ENCODE results near the gene DNAJC5G.

Gene DNAJC5G

DNA sequence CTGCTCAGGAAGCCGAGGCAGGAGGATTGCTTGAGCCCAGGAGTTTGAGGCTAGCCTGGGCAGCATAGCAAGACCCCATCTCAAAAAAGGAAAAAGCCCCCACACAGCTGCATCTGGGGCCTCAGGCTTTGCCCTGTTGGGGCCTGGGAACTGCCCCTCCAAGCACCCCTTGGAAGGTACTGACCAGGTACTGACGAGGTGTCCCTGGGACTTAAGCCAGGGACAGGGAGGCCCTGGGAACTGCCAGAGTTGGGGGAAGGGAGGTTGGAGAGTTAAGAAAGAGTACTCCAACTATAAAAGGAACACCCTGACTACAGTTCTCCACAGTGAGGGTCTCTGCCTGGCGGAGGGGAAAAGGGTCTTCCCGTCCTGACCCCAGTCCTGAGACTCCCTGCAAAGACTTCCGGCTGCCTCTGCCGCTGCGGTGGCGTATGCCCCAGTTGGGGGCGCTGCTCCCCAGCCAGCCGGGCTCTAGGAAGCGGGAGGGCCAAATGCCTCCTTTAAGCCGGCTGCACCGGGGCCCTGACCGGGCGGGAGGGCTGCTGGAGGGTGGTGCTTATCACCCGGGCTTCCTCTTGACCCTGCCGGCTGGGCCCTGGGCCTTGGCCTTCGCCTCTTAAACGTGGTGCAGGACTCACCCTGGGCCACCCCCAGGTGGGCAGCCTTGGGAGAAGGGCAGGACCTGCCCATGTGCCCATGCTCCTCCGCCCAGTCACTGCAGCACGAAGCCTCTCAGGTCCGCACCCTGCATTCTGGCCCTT, 25.2 kb upstream of the DNAJC5G start:
- Histone ChIP-seq H3K4me3 (ENCODE audit: low read depth in 1 of 2, low read length in 2 of 2) (no peak overlapping the region), H3K79me2 (ENCODE audit: insufficient read depth, low read length) (no peaks in the 10 kb centered on the region), H3K27ac (ENCODE audit: low read length) (no peak overlapping the region), H3K9ac (ENCODE audit: low read depth, low read length) (no peak overlapping the region), H3K27me3 (ENCODE audit: insufficient read depth, low read length, poor library complexity) (peaks cover 4% of the 10 kb centered on the region), H3K36me3 (ENCODE audit: insufficient read depth, low read length) (peaks cover under 1% of the 10 kb centered on the region; the same call in 1 of the 2 replicates), H3K4me2 (ENCODE audit: insufficient read depth, low read length) (no peak overlapping the region), H2AFZ (ENCODE audit: low read depth, low read length) (no peak overlapping the region), H3K4me1 (ENCODE audit: insufficient read depth, low read length) (no peaks in the 10 kb centered on the region), H4K20me1 (ENCODE audit: insufficient read depth, low read length) (no peaks in the 10 kb centered on the region), H3K9me3 (ENCODE audit: insufficient read depth, low read length, severe bottlenecking) (no peaks in the 10 kb centered on the region)
- no peak for ATAC-seq (ENCODE audit: insufficient read depth, low read depth)
- TF ChIP-seq EZH2 (IDR thresholded peaks at IDR 0.05; ENCODE audit: borderline replicate concordance, low read depth, low read length, severe bottlenecking), result no peak
- TF ChIP-seq, protein P1, sequence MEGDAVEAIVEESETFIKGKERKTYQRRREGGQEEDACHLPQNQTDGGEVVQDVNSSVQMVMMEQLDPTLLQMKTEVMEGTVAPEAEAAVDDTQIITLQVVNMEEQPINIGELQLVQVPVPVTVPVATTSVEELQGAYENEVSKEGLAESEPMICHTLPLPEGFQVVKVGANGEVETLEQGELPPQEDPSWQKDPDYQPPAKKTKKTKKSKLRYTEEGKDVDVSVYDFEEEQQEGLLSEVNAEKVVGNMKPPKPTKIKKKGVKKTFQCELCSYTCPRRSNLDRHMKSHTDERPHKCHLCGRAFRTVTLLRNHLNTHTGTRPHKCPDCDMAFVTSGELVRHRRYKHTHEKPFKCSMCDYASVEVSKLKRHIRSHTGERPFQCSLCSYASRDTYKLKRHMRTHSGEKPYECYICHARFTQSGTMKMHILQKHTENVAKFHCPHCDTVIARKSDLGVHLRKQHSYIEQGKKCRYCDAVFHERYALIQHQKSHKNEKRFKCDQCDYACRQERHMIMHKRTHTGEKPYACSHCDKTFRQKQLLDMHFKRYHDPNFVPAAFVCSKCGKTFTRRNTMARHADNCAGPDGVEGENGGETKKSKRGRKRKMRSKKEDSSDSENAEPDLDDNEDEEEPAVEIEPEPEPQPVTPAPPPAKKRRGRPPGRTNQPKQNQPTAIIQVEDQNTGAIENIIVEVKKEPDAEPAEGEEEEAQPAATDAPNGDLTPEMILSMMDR (IDR thresholded peaks at IDR 0.05; ENCODE audit: borderline replicate concordance, extremely low read depth, low read length, poor library complexity, severe bottlenecking), result peak; percentile 42
- no peak for DNase-seq

DNA sequence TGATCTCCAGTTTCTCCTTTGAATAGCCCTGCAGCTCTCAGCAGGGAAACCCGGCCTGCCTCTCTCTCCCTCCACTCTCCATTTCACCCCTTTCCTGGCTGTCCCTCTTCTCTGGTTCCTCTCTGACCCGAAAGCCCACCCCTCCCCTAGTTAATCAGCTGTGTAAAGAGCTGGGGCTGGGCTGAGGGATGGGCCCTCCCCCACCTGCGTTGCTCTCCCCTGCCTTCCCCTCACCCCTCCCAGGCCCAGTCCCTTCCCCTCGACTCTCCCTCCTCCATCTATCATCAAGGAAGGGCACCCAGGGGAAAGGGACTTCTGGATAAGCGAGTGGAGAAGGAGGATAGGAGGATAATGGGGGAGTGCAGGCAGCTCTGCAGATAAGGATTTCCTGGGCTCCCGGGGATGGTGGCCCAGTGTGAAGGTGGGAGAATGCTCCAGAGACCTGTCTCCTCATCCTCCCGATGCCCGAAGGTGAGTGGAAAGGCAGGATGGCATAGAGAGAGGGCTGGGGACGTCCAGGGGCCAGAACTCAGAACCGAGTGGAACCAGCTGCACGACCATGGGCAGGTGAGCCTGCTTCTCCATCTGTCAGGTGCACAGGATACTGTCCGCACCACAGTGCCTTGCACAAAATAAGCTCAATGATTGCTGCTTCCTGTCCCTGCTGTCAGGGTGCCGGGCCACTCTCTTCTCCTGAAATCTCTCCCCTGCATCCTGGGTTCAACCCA, 24.4 kb upstream of the DNAJC5G start:
- Histone ChIP-seq H3K9ac (ENCODE audit: low read depth, low read length) (no peak overlapping the region), H4K20me1 (ENCODE audit: insufficient read depth, low read length) (no peaks in the 10 kb centered on the region), H3K79me2 (ENCODE audit: insufficient read depth, low read length) (no peaks in the 10 kb centered on the region), H3K9me3 (ENCODE audit: insufficient read depth, low read length, severe bottlenecking) (no peaks in the 10 kb centered on the region), H3K27ac (ENCODE audit: low read length) (no peak overlapping the region), H3K4me3 (ENCODE audit: low read depth in 1 of 2, low read length in 2 of 2) (no peak overlapping the region), H3K4me1 (ENCODE audit: insufficient read depth, low read length) (no peaks in the 10 kb centered on the region), H3K27me3 (ENCODE audit: insufficient read depth, low read length, poor library complexity) (peaks cover 9% of the 10 kb centered on the region), H2AFZ (ENCODE audit: low read depth, low read length) (no peak overlapping the region), H3K36me3 (ENCODE audit: insufficient read depth, low read length) (no peaks in the 10 kb centered on the region), H3K4me2 (ENCODE audit: insufficient read depth, low read length) (no peak overlapping the region)
- ATAC-seq (ENCODE audit: insufficient read depth, low read depth) (no peak), DNase-seq (no peak)
- TF ChIP-seq, protein P1 (IDR thresholded peaks at IDR 0.05; ENCODE audit: borderline replicate concordance, extremely low read depth, low read length, poor library complexity, severe bottlenecking), result no peak

DNA sequence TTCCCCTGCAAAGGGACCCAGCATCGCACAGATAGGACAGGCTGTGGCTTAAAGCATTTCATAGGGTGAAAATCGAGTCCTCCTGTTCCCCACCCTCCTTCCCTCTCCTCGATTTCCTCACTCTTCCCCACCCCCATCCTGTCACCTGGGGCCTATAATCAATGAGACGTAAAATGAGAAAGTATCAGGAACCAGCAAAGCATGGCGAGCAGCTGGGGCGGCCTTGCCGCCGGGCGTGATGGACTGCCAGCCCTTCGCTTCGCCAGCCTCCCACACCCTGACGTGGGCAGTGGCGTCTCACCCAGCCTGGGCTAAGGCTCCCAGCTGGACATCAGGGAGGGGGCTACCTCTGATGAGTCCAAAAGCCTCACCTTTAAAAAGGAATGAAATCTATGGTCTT, 23.5 kb upstream of the DNAJC5G start:
- Histone ChIP-seq H3K9ac (ENCODE audit: low read depth, low read length) (no peak overlapping the region), H3K36me3 (ENCODE audit: insufficient read depth, low read length) (no peaks in the 10 kb centered on the region), H3K9me3 (ENCODE audit: insufficient read depth, low read length, severe bottlenecking) (no peaks in the 10 kb centered on the region), H3K27ac (ENCODE audit: low read length) (no peak overlapping the region), H3K4me3 (ENCODE audit: low read depth in 1 of 2, low read length in 2 of 2) (no peak overlapping the region), H3K79me2 (ENCODE audit: insufficient read depth, low read length) (no peaks in the 10 kb centered on the region), H2AFZ (ENCODE audit: low read depth, low read length) (no peak overlapping the region), H3K4me1 (ENCODE audit: insufficient read depth, low read length) (no peaks in the 10 kb centered on the region), H3K4me2 (ENCODE audit: insufficient read depth, low read length) (no peak overlapping the region), H4K20me1 (ENCODE audit: insufficient read depth, low read length) (no peaks in the 10 kb centered on the region), H3K27me3 (ENCODE audit: insufficient read depth, low read length, poor library complexity) (peaks cover 9% of the 10 kb centered on the region)
- no peak for DNase-seq
- ATAC-seq (ENCODE audit: insufficient read depth, low read depth), result no peak
- TF ChIP-seq EZH2 (IDR thresholded peaks at IDR 0.05; ENCODE audit: borderline replicate concordance, low read depth, low read length, severe bottlenecking), result no peak
- TF ChIP-seq, protein P1 (IDR thresholded peaks at IDR 0.05; ENCODE audit: borderline replicate concordance, extremely low read depth, low read length, poor library complexity, severe bottlenecking), result no peak
